HepG2 (cell line): ENCODE results near the gene RASSF7. TPM values are rescaled to one million over a fixed set of nuclear protein-coding genes. Genes with fewer than 3 reads are reported as not detected.

Experiments
- CERS6 ChIP-seq: sonication (generic); formaldehyde crosslinking; IDR thresholded peaks from 2 replicates; pipeline ENCODE4 v1.5.0; 2020; ENCODE audit warnings: missing genetic modification reagents
- CREB3 ChIP-seq: sonication (generic); formaldehyde crosslinking; IDR thresholded peaks from 2 replicates; pipeline ENCODE4 v1.5.0; 2020; ENCODE audit warnings: missing genetic modification reagents
- CREBL2 ChIP-seq: sonication (generic); formaldehyde crosslinking; IDR thresholded peaks from 2 replicates; pipeline ENCODE4 v1.8.1; 2023; ENCODE audit warnings: missing genetic modification reagents, mild to moderate bottlenecking, borderline replicate concordance
- ELF1 ChIP-seq: sonication (generic); formaldehyde crosslinking; IDR thresholded peaks from 2 replicates; pipeline ENCODE4 v1.4.0; 2020; ENCODE audit warnings: missing genetic modification reagents
- FOXP1 ChIP-seq, 2 experiments: fragments of 450-650 bp in 1 of 2; IDR thresholded peaks; 2 replicates each; pipeline ENCODE4 v1.6.1; 2017 to 2018; ENCODE audit warnings: antibody characterized with exemption in 1 of 2
- HNRNPLL ChIP-seq: fragments of 200-400 bp; formaldehyde crosslinking; IDR thresholded peaks from 2 replicates; pipeline ENCODE4 v1.6.1; 2017; ENCODE audit warnings: mild to moderate bottlenecking, low read depth, low read length; ENCODE audit not compliant: poor library complexity, severe bottlenecking
- KAT8 ChIP-seq: IDR thresholded peaks from 2 replicates; pipeline ENCODE4 v1.6.1; 2016; ENCODE audit warnings: missing genetic modification reagents, missing compliant biosample characterization
- KDM4B ChIP-seq: sonication (generic); formaldehyde crosslinking; IDR thresholded peaks from 2 replicates; pipeline ENCODE4 v1.4.0; 2020; ENCODE audit warnings: missing genetic modification reagents
- MAFG ChIP-seq: sonication (generic); formaldehyde crosslinking; IDR thresholded peaks from 2 replicates; pipeline ENCODE4 v1.5.1; 2020; ENCODE audit warnings: mild to moderate bottlenecking, missing genetic modification reagents
- NCOR1 ChIP-seq: fragments of 200-600 bp; sonication (generic); IDR thresholded peaks from 2 replicates; pipeline ENCODE4 v1.7.0; 2017; ENCODE audit warnings: antibody characterized with exemption, low read length, borderline replicate concordance
- PAWR ChIP-seq: sonication (generic); formaldehyde crosslinking; IDR thresholded peaks from 2 replicates; pipeline ENCODE4 v1.4.0; 2020; ENCODE audit warnings: missing genetic modification reagents, mild to moderate bottlenecking, borderline replicate concordance
- PCBP1 ChIP-seq: fragments of 200-400 bp; formaldehyde crosslinking; IDR thresholded peaks from 2 replicates; pipeline ENCODE4 v1.6.1; 2017; ENCODE audit warnings: mild to moderate bottlenecking, low read depth, low read length, borderline replicate concordance
- RARA ChIP-seq: IDR thresholded peaks from 2 replicates; pipeline ENCODE4 v1.6.1; 2016; ENCODE audit warnings: missing genetic modification reagents, missing compliant biosample characterization
- REXO4 ChIP-seq: sonication (generic); formaldehyde crosslinking; IDR thresholded peaks from 2 replicates; pipeline ENCODE4 v1.8.0; 2022; ENCODE audit warnings: missing genetic modification reagents, mild to moderate bottlenecking, borderline replicate concordance
- TFDP2 ChIP-seq: sonication (generic); formaldehyde crosslinking; IDR thresholded peaks from 2 replicates; pipeline ENCODE4 v1.4.0; 2020; ENCODE audit warnings: missing genetic modification reagents
- THRA ChIP-seq: sonication (generic); formaldehyde crosslinking; IDR thresholded peaks from 2 replicates; pipeline ENCODE4 v1.4.0; 2020; ENCODE audit warnings: missing genetic modification reagents, borderline replicate concordance
- ZC3H4 ChIP-seq: sonication (generic); formaldehyde crosslinking; IDR thresholded peaks from 2 replicates; pipeline ENCODE4 v1.4.0; 2020; ENCODE audit warnings: missing genetic modification reagents, borderline replicate concordance
- ZNF280B ChIP-seq: sonication (generic); formaldehyde crosslinking; IDR thresholded peaks from 2 replicates; pipeline ENCODE4 v1.5.0; 2020; ENCODE audit warnings: missing genetic modification reagents, mild to moderate bottlenecking, borderline replicate concordance
- ZNF343 ChIP-seq: sonication (generic); formaldehyde crosslinking; IDR thresholded peaks from 2 replicates; pipeline ENCODE4 v1.4.0; 2020; ENCODE audit warnings: mild to moderate bottlenecking, missing genetic modification reagents
- ZNF558 ChIP-seq: sonication (generic); formaldehyde crosslinking; IDR thresholded peaks from 2 replicates; pipeline ENCODE4 v1.9.0; 2022; ENCODE audit warnings: mild to moderate bottlenecking, missing genetic modification reagents, borderline replicate concordance
- ZNF670 ChIP-seq: sonication (generic); formaldehyde crosslinking; IDR thresholded peaks from 2 replicates; pipeline ENCODE4 v1.8.0; 2022; ENCODE audit warnings: mild to moderate bottlenecking, missing genetic modification reagents, borderline replicate concordance
- ZNF782 ChIP-seq: sonication (generic); formaldehyde crosslinking; IDR thresholded peaks from 2 replicates; pipeline ENCODE4 v1.4.0; 2020; ENCODE audit warnings: missing genetic modification reagents, mild to moderate bottlenecking, borderline replicate concordance
- polyA plus RNA-seq, 8 experiments: library from polyadenylated mRNA; depleted of rRNA in 3 of 8; stranded (reverse) in 7 of 8; unstranded in 1 of 8; fragments of >200 nt; fragmentation: Illumina TruSeq in 4 of 8; extraction: Trizol in 4 of 8; gene quantifications; 2 replicates each; pipeline versions ENCODE4 v1.2.1 to v1.2.3, GENCODE V29; 2011 to 2016; ENCODE audit warnings: low read depth in 4 of 8, missing spikeins in 1 of 8, mixed read lengths in 1 of 8; ENCODE audit not compliant: insufficient read depth in 1 of 8
- total RNA-seq, 5 experiments: library from RNA; depleted of rRNA; stranded (reverse); fragments of >200 nt; fragmentation: Illumina TruSeq; extraction: Trizol; gene quantifications; 2 replicates each; pipeline ENCODE4 v1.2.3, GENCODE V29; 2016; ENCODE audit warnings: low read depth in 1 of 5

RASSF7 gene
- total and polyA plus RNA-seq, 2 of the 13 experiments (the other 11 are each of a cell fraction or from before 2014, with no cell fraction given): 20.2 to 28.6 TPM

GRCh38 chr11:569158-569885 is 8.6 kb downstream of the RASSF7 start (continued):
- TF ChIP-seq THRA (peak; percentile 73; the same call in 1 of the 2 replicates), NCOR1 (no peak), PAWR (0 out of 2 replicates have a peak, but pooled peaks have one; percentile 61), ELF1 (CRISPR knock-in tag) (0 out of 2 replicates have a peak, but pooled peaks have one; percentile 20), HNRNPLL (peak; percentile 28), ZNF343 (CRISPR knock-in tag) (no peak), REXO4 (CRISPR knock-in tag) (no peak), CREB3 (CRISPR knock-in tag) (no peak), KDM4B (no peak), CREBL2 (CRISPR knock-in tag) (no peak), ZNF280B (CRISPR knock-in tag) (0 out of 2 replicates have a peak, but pooled peaks have one; percentile 12), ZNF558 (CRISPR knock-in tag) (0 out of 2 replicates have a peak, but pooled peaks have one; percentile 18), ZNF670 (CRISPR knock-in tag) (peak; percentile 37; the same call in 1 of the 2 replicates), FOXP1 (IDR thresholded peaks at IDR 0.05) (no peak), FOXP1 (CRISPR knock-in tag; IDR thresholded peaks at IDR 0.05) (no peak), TFDP2 (CRISPR knock-in tag) (peak; percentile 24; the same call in 1 of the 2 replicates), KAT8 (no peak; the same call in 1 of the 2 replicates), ZNF782 (CRISPR knock-in tag) (0 out of 2 replicates have a peak, but pooled peaks have one; percentile 58), RARA (CRISPR knock-in tag) (peak; percentile 58), ZC3H4 (CRISPR knock-in tag) (peak; percentile 9; the same call in 1 of the 2 replicates), MAFG (CRISPR knock-in tag) (no peak), CERS6 (CRISPR knock-in tag) (no peak), PCBP1 (no peak)
